Measurements from ENCODE around the gene LRP5. TPM values are rescaled to one million over a fixed set of nuclear protein-coding genes. Genes with fewer than 3 reads are reported as not detected.
A peak's percentile ranks its signal among the peaks of the same experiment; 100 is the strongest.

LRP5 gene
- total and polyA plus RNA-seq, 9 of the 15 experiments (the other 6 are each of a cell fraction or from before 2014, with no cell fraction given), result 0.48 to 44.2 (median 13.5) TPM

- H3K4me1 ChIP-seq (replicated peaks in 1 of 2; ENCODE audit: control insufficient read depth in 2 of 2, insufficient read depth in 2 of 2, low read length in 2 of 2), result peaks cover 0 to 11% of the 10 kb centered on the region in 2 experiments; a peak in 1 of 5 replicates
- H3K9ac ChIP-seq (ENCODE audit: insufficient read depth in 1 of 2, low read depth in 2 of 2, low read length in 2 of 2), result no peak overlapping the region
- no TSS peak for BruUV-seq (replicated peaks)
- no peaks in the 10 kb centered on the region for H3K9me1 ChIP-seq (ENCODE audit: control insufficient read depth, insufficient read depth, low read length)
- H3K27ac ChIP-seq (ENCODE audit: extremely low read depth, low read depth, low read length), result no peak overlapping the region
- H3K4me2 ChIP-seq (ENCODE audit: insufficient read depth, low read length), result no peak overlapping the region
- no peak for TF ChIP-seq POLR2A (conservative IDR thresholded peaks at IDR 0.05)
- TF ChIP-seq STAT5B (CRISPR knock-in tag; IDR thresholded peaks at IDR 0.05), result no peak
- peak; percentile 88 for TF ChIP-seq ZNF121 (CRISPR knock-in tag; conservative IDR thresholded peaks at IDR 0.05)
- TF ChIP-seq KLF13 (tag; IDR thresholded peaks at IDR 0.05; ENCODE audit: borderline replicate concordance, low read depth), result no peak
- no peak overlapping the region for H3K4me3 ChIP-seq
- H3K36me3 ChIP-seq (ENCODE audit: control insufficient read depth, insufficient read depth, low read length), result peaks cover 43% of the 10 kb centered on the region; the same call in 2 of the 3 replicates
- H3K9me3 ChIP-seq (replicated peaks; ENCODE audit: control insufficient read depth, insufficient read depth, low read depth, low read length), result no peaks in the 10 kb centered on the region
- no peak overlapping the region for H2AFZ ChIP-seq (ENCODE audit: low read depth, low read length)
- ChIA-PET CTCF (ENCODE audit: low intra/inter-chr PET ratio) (no interaction called here), POLR2A (no interaction called here)
- FAIRE-seq (no peak), DNase-seq (ENCODE audit: extremely low read depth in 1 of 4, low spot score in 3 of 4) (no peak), ATAC-seq (no peak)
- H3K79me2 ChIP-seq (ENCODE audit: control insufficient read depth, insufficient read depth, low read length), result no peaks in the 10 kb centered on the region
- H4K20me1 ChIP-seq (replicated peaks; ENCODE audit: control insufficient read depth, insufficient read depth, low read length), result no peaks in the 10 kb centered on the region; the same call in none of the 2 replicates
- intact Hi-C loops (cut with micrococcal nuclease) (no loop called here), in situ Hi-C loops (cut with MboI) (no loop called here)
- WGBS (ENCODE audit: insufficient coverage, low coverage, missing lambda C conversion rate), result 95% methylated on average over 7 of the region's 7 CpGs
- H3K27me3 ChIP-seq (ENCODE audit: control insufficient read depth in 2 of 2, insufficient read depth in 2 of 2, low read length in 2 of 2), result no peaks in the 10 kb centered on the region
These were observed 80.4 kb downstream of the LRP5 start for GRCh38 chr11:68392822-68393221.

- Histone ChIP-seq H2AFZ (ENCODE audit: low read depth, low read length) (no peak overlapping the region), H3K27ac (ENCODE audit: extremely low read depth, low read depth, low read length) (no peak overlapping the region), H3K27me3 (ENCODE audit: control insufficient read depth in 2 of 2, insufficient read depth in 2 of 2, low read length in 2 of 2) (no peaks in the 10 kb centered on the region), H3K9me3 (replicated peaks; ENCODE audit: control insufficient read depth, insufficient read depth, low read depth, low read length) (no peaks in the 10 kb centered on the region), H4K20me1 (replicated peaks; ENCODE audit: control insufficient read depth, insufficient read depth, low read length) (peaks cover 4% of the 10 kb centered on the region), H3K9ac (ENCODE audit: insufficient read depth in 1 of 2, low read depth in 2 of 2, low read length in 2 of 2) (no peak overlapping the region), H3K4me3 (no peak overlapping the region), H3K4me2 (ENCODE audit: insufficient read depth, low read length) (no peak overlapping the region), H3K79me2 (ENCODE audit: control insufficient read depth, insufficient read depth, low read length) (peaks cover 3% of the 10 kb centered on the region; the same call in 2 of the 3 replicates), H3K9me1 (ENCODE audit: control insufficient read depth, insufficient read depth, low read length) (no peaks in the 10 kb centered on the region), H3K4me1 (replicated peaks in 1 of 2; ENCODE audit: control insufficient read depth in 2 of 2, insufficient read depth in 2 of 2, low read length in 2 of 2) (peaks cover 0 to 27% of the 10 kb centered on the region in 2 experiments; a peak in 3 of 5 replicates), H3K36me3 (ENCODE audit: control insufficient read depth, insufficient read depth, low read length) (peaks cover 14% of the 10 kb centered on the region; the same call in 1 of the 3 replicates)
- no peak for DNase-seq (ENCODE audit: extremely low read depth in 1 of 4, low spot score in 3 of 4)
- 85% methylated on average over 12 of the region's 12 CpGs for WGBS (ENCODE audit: insufficient coverage, low coverage, missing lambda C conversion rate)
- CTCF ChIA-PET (ENCODE audit: low intra/inter-chr PET ratio), result no interaction called here
- POLR2A ChIA-PET, result interaction anchor here (0.6 kb wide), 1 partner anchor 26 kb away, joined by 3 read pairs; no protein-coding TSS in a partner anchor
- intact Hi-C loops (cut with micrococcal nuclease), result no loop called here
- FAIRE-seq, result no peak
- in situ Hi-C loops (cut with MboI), result no loop called here
- ATAC-seq, result no peak
- no TSS peak for BruUV-seq (replicated peaks)
- TF ChIP-seq ILF3 (IDR thresholded peaks at IDR 0.05; ENCODE audit: borderline replicate concordance) (no peak), KAT7 (CRISPR knock-in tag; IDR thresholded peaks at IDR 0.05; ENCODE audit: borderline replicate concordance) (no peak), ZNF24 (IDR thresholded peaks at IDR 0.05) (no peak), ZNF511 (CRISPR knock-in tag; IDR thresholded peaks at IDR 0.05) (no peak), ZNF77 (CRISPR knock-in tag; IDR thresholded peaks at IDR 0.05) (no peak), HIVEP1 (CRISPR knock-in tag; IDR thresholded peaks at IDR 0.05) (no peak), BCLAF1 (IDR thresholded peaks at IDR 0.05; ENCODE audit: borderline replicate concordance in 1 of 2, control insufficient read depth in 1 of 2, low read depth in 2 of 2, low read length in 1 of 2) (no peak), ZNF282 (CRISPR knock-in tag; IDR thresholded peaks at IDR 0.05) (no peak), ZFX (CRISPR knock-in tag; IDR thresholded peaks at IDR 0.05) (no peak), ERF (CRISPR knock-in tag; IDR thresholded peaks at IDR 0.05) (no peak)
These were observed 84.1 kb downstream of the LRP5 start for GRCh38 chr11:68396516-68396915.

Data from K562 (cell line).